A673 (cell line): ENCODE measurements around the gene CNTD1.

Experiments
- CTCF ChIP-seq: fragments of 300-800, 200-600 bp; sonication (generic); conservative IDR thresholded peaks from 2 replicates; pipeline ENCODE4 v1.5.1; 2017; ENCODE audit warnings: low read depth, mild to moderate bottlenecking, antibody characterized with exemption, low read length, moderate library complexity, mixed read lengths
- EZH2 ChIP-seq: fragments of 200-600 bp; sonication (generic); IDR thresholded peaks from 2 replicates; pipeline ENCODE4 v1.6.1; 2017; ENCODE audit warnings: borderline replicate concordance, low read depth, mild to moderate bottlenecking, mixed read lengths, antibody characterized with exemption, low read length; ENCODE audit not compliant: poor library complexity, severe bottlenecking

- TF ChIP-seq CTCF (no peak), EZH2 (no peak)
Measured at GRCh38 chr17:42814633-42815399, 16.2 kb downstream of the CNTD1 start.
